HG02678 (cell line): Measurements from ENCODE around the gene MGAT5.

Source experiments
- ATAC-seq: cut with Tn5 transposase; IDR thresholded peaks from one replicate; pipeline ENCODE4 v1.9.1; 2021; ENCODE audit warnings: mild to moderate bottlenecking, moderate library complexity; ENCODE audit not compliant: unreplicated experiment

The MGAT5 gene

GRCh38 chr2:134386310-134386709 lies 132.4 kb downstream of the MGAT5 start:
- no peak for ATAC-seq

- no peak for ATAC-seq
Measured at GRCh38 chr2:134389381-134389780, 135.5 kb downstream of the MGAT5 start.

- peak; percentile 88 for ATAC-seq
Measured at GRCh38 chr2:134391751-134392160, 137.9 kb downstream of the MGAT5 start.

- ATAC-seq: no peak
Measured at GRCh38 chr2:134392442-134393074, 138.7 kb downstream of the MGAT5 start.

- ATAC-seq: no peak
Measured at GRCh38 chr2:134393075-134393461, 139.2 kb downstream of the MGAT5 start.

- ATAC-seq: no peak
Measured at GRCh38 chr2:134395779-134396178, 141.9 kb downstream of the MGAT5 start.

- no peak for ATAC-seq
Measured at GRCh38 chr2:134396493-134396892, 142.6 kb downstream of the MGAT5 start.

GRCh38 chr2:134397146-134397896 lies 143.4 kb downstream of the MGAT5 start:
- no peak for ATAC-seq

- no peak for ATAC-seq
Measured at GRCh38 chr2:134398300-134398699, 144.4 kb downstream of the MGAT5 start.

GRCh38 chr2:134399096-134399495 lies 145.2 kb downstream of the MGAT5 start:
- no peak for ATAC-seq

GRCh38 chr2:134401081-134401497 lies 147.2 kb downstream of the MGAT5 start:
- ATAC-seq: no peak

- ATAC-seq: no peak
Measured at GRCh38 chr2:134401789-134402188, 147.9 kb downstream of the MGAT5 start.

- ATAC-seq: no peak
Measured at GRCh38 chr2:134402410-134402809, 148.5 kb downstream of the MGAT5 start.

- no peak for ATAC-seq
Measured at GRCh38 chr2:134405611-134406081, 151.8 kb downstream of the MGAT5 start.

GRCh38 chr2:134406311-134406710 lies 152.4 kb downstream of the MGAT5 start:
- ATAC-seq: no peak

- no peak for ATAC-seq
Measured at GRCh38 chr2:134406736-134407135, 152.9 kb downstream of the MGAT5 start.

- ATAC-seq: no peak
Measured at GRCh38 chr2:134407154-134407890, 153.4 kb downstream of the MGAT5 start.

GRCh38 chr2:134408386-134408785 lies 154.5 kb downstream of the MGAT5 start:
- ATAC-seq: no peak

GRCh38 chr2:134408791-134409190 lies 154.9 kb downstream of the MGAT5 start:
- no peak for ATAC-seq

GRCh38 chr2:134410006-134410405 lies 156.1 kb downstream of the MGAT5 start:
- no peak for ATAC-seq

GRCh38 chr2:134410831-134411231 lies 157.0 kb downstream of the MGAT5 start:
- ATAC-seq: no peak
